ENCODE data around the gene GOLT1A. TPM values are rescaled to one million over a fixed set of nuclear protein-coding genes. Genes with fewer than 3 reads are reported as not detected.

The GOLT1A gene
- total and polyA plus RNA-seq, 2 donors (not counting 1 experiment from before 2014, with no cell fraction given), result not detected

DNA sequence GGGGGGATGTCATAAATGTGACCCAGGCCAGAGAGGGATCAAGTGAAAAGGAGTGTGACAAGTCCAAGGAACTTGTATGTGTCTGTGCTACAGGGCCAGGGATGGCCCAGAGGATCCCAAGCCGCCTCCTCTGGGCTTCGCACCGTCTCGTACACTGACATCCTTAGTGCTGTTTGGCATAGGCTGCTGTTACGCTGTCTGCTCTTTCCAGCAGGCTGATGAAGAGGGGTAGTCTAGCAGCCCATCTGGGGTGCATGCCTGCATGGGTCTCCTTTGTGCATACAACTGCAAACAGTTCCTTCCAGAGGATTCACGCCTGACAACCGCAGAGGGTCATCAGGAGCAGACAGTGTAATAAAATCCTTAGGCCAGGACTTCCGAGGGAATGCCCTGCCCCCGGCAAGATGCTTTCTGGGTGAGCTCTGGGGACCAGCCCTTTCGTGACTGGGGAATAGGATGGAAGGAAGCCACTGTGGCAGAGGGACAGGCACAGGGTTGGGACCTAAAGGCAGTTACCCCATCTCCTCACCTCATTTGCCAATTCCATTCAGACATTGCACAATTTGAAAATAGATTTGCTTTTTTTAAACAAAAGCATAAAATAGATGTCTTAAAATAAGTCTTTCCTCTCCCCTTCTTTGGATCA is 6.3 kb upstream of the GOLT1A start:
- Mint-ChIP-seq H3K4me3 (no peak overlapping the region), H3K4me1 (no peaks in the 10 kb centered on the region), H3K9me3 (ENCODE audit: insufficient read depth) (no peaks in the 10 kb centered on the region), H3K27me3 (peaks cover 4% of the 10 kb centered on the region), H3K27ac (no peak overlapping the region)
- peaks cover 0 to 3% (median 0%) of the 10 kb centered on the region in 4 experiments for H3K27me3 ChIP-seq (replicated peaks in 1 of 4; ENCODE audit: control extremely low read depth in 1 of 4, control insufficient read depth in 3 of 4, insufficient read depth in 4 of 4, low read length in 3 of 4)
- no peak overlapping the region for H2AFZ ChIP-seq (ENCODE audit: insufficient read depth, low read depth, low read length, poor library complexity, severe bottlenecking)
- ChIA-PET CTCF (interaction anchor here (1.5 to 1.8 kb wide), 2 partner anchors 13 to 14 kb away, joined by 3 to 4 read pairs; no protein-coding TSS in a partner anchor), POLR2A (no interaction called here)
- TF ChIP-seq CTCF (IDR thresholded peaks at IDR 0.05), result no peak
- TF ChIP-seq EZH2 (IDR thresholded peaks at IDR 0.05; ENCODE audit: borderline replicate concordance, insufficient read depth, low read depth, low read length, poor library complexity, severe bottlenecking), result no peak
- H3K4me3 ChIP-seq (ENCODE audit: control extremely low read depth in 1 of 5, extremely low read depth in 1 of 5, insufficient read depth in 1 of 5, low read depth in 2 of 5, low read length in 4 of 5), result no peak overlapping the region
- no peaks in the 10 kb centered on the region for H4K20me1 ChIP-seq (ENCODE audit: control insufficient read depth, insufficient read depth, low read length, poor library complexity, severe bottlenecking)
- no peak for DNase-seq
- H3K4me1 ChIP-seq (ENCODE audit: control insufficient read depth in 2 of 2, insufficient read depth in 2 of 2, low read length in 2 of 2), result no peaks in the 10 kb centered on the region
- H3K79me2 ChIP-seq (ENCODE audit: control insufficient read depth, insufficient read depth, low read length), result no peaks in the 10 kb centered on the region
- no peak overlapping the region for H3K27ac ChIP-seq (ENCODE audit: low read length in 2 of 2)
- no peaks in the 10 kb centered on the region for H3K9me3 ChIP-seq (ENCODE audit: control extremely low read depth in 1 of 3, control insufficient read depth in 2 of 3, insufficient read depth in 1 of 3, low read length in 2 of 3)
- no peak overlapping the region for H3K9ac ChIP-seq (ENCODE audit: low read length)
- no peaks in the 10 kb centered on the region for H3K36me3 ChIP-seq (replicated peaks in 1 of 2; ENCODE audit: control extremely low read depth in 1 of 2, control insufficient read depth in 1 of 2, extremely low read depth in 1 of 2, insufficient read depth in 2 of 2, low read length in 1 of 2)
- no peak for ATAC-seq (ENCODE audit: low read depth)
- 96% methylated on average over 8 of the region's 10 CpGs for WGBS (ENCODE audit: insufficient coverage)
- intact Hi-C loops (cut with micrococcal nuclease), result no loop called here
- no peak overlapping the region for H3K4me2 ChIP-seq (replicated peaks; ENCODE audit: low read depth, low read length, poor library complexity, severe bottlenecking)

DNA sequence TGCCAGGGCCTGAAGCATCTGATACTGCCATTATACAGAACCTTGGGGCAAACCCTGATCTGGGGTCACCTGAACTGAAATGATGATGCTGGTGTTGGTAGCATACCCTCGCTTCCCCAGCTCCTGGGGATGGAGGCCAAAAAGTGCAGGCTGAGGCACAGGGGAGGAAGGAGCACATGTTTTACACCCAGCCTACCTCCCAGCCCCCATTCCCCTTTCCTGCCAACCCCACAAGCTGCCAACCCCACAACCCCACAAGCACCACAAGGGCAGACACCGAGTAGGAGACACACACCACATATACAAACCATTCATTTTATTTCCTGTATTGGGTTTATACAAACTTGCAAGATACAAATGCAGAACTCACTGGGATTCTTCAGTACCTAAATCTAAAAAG is 4.8 kb upstream of the GOLT1A start:
- no peaks in the 10 kb centered on the region for H3K36me3 ChIP-seq (replicated peaks in 1 of 2; ENCODE audit: control extremely low read depth in 1 of 2, control insufficient read depth in 1 of 2, extremely low read depth in 1 of 2, insufficient read depth in 2 of 2, low read length in 1 of 2)
- H3K27me3 Mint-ChIP-seq, result peaks cover 8% of the 10 kb centered on the region
- CTCF ChIA-PET, result interaction anchor here (1.5 to 1.8 kb wide), 2 partner anchors 12 kb away, joined by 3 to 4 read pairs; no protein-coding TSS in a partner anchor
- no peak overlapping the region for H2AFZ ChIP-seq (ENCODE audit: insufficient read depth, low read depth, low read length, poor library complexity, severe bottlenecking)
- H3K27ac ChIP-seq (ENCODE audit: low read length in 2 of 2), result no peak overlapping the region
- H3K4me3 ChIP-seq (ENCODE audit: control extremely low read depth in 1 of 5, extremely low read depth in 1 of 5, insufficient read depth in 1 of 5, low read depth in 2 of 5, low read length in 4 of 5), result no peak overlapping the region
- H3K4me1 ChIP-seq (ENCODE audit: control insufficient read depth in 2 of 2, insufficient read depth in 2 of 2, low read length in 2 of 2), result peaks cover 10 to 11% of the 10 kb centered on the region in 2 donors
- no peaks in the 10 kb centered on the region for H4K20me1 ChIP-seq (ENCODE audit: control insufficient read depth, insufficient read depth, low read length, poor library complexity, severe bottlenecking)
- POLR2A ChIA-PET, result no interaction called here
- peaks cover 0 to 10% (median 0%) of the 10 kb centered on the region in 3 donors for H3K9me3 ChIP-seq (ENCODE audit: control extremely low read depth in 1 of 3, control insufficient read depth in 2 of 3, insufficient read depth in 1 of 3, low read length in 2 of 3)
- no peaks in the 10 kb centered on the region for H3K79me2 ChIP-seq (ENCODE audit: control insufficient read depth, insufficient read depth, low read length)
- WGBS (ENCODE audit: insufficient coverage), result no CpG with 5 or more reads among the region's 2 CpGs
- ATAC-seq (ENCODE audit: low read depth) (no peak), DNase-seq (no peak)
- no peak overlapping the region for H3K4me3 Mint-ChIP-seq
- peaks cover 7% of the 10 kb centered on the region for H3K4me1 Mint-ChIP-seq
- H3K27ac Mint-ChIP-seq, result no peak overlapping the region
- no peak overlapping the region for H3K4me2 ChIP-seq (replicated peaks; ENCODE audit: low read depth, low read length, poor library complexity, severe bottlenecking)
- no peak overlapping the region for H3K9ac ChIP-seq (ENCODE audit: low read length)
- H3K9me3 Mint-ChIP-seq (ENCODE audit: insufficient read depth), result peaks cover 3% of the 10 kb centered on the region
- H3K27me3 ChIP-seq (replicated peaks in 1 of 4; ENCODE audit: control extremely low read depth in 1 of 4, control insufficient read depth in 3 of 4, insufficient read depth in 4 of 4, low read length in 3 of 4), result peaks cover 0 to 13% (median 6%) of the 10 kb centered on the region in 4 experiments
- no peak for TF ChIP-seq EZH2 (IDR thresholded peaks at IDR 0.05; ENCODE audit: borderline replicate concordance, insufficient read depth, low read depth, low read length, poor library complexity, severe bottlenecking)
- no peak for TF ChIP-seq CTCF (IDR thresholded peaks at IDR 0.05)
- intact Hi-C loops (cut with micrococcal nuclease), result no loop called here
